ENCODE results near the gene MRPL53.
"Not testable (repeated sequence)": the region's sequence is repeated elsewhere in the genome, so short reads cannot be mapped to it uniquely, and the experiment has no call there.

Gene MRPL53

GRCh38 chr2:74481961-74482800 lies 9.7 kb upstream of the MRPL53 start:
- no peak for TF ChIP-seq CTCF (conservative IDR thresholded peaks at IDR 0.05; ENCODE audit: low read depth)
- POLR2A ChIA-PET (ENCODE audit: low non-redundant PET), result interaction anchor here (0.6 to 1.5 kb wide), 4 partner anchors 9 to 252 kb away, joined by 3 to 7 read pairs (median 4); partner anchors contain the start of gene MRPL53
- CTCF ChIA-PET, result interaction anchor here (1.0 to 3.6 kb wide), 7 partner anchors 9 to 106 kb away, joined by 4 to 41 read pairs (median 7); partner anchors contain the start of genes AUP1, HTRA2 and WBP1
- H3K27ac ChIP-seq, result peak overlapping the region; percentile 90
- peak; percentile 21 for DNase-seq (ENCODE audit: low spot score)

- TF ChIP-seq CTCF (conservative IDR thresholded peaks at IDR 0.05; ENCODE audit: low read depth), result no peak
- POLR2A ChIA-PET (ENCODE audit: low non-redundant PET), result interaction anchor here (0.9 to 1.0 kb wide), 2 partner anchors 9 to 25 kb away, joined by 4 to 7 read pairs; partner anchors contain the start of gene MRPL53
- peak overlapping the region; percentile 90 for H3K27ac ChIP-seq
- no peak for DNase-seq (ENCODE audit: low spot score)
- CTCF ChIA-PET, result interaction anchor here (1.7 to 3.6 kb wide), 3 partner anchors 8 to 49 kb away, joined by 6 to 41 read pairs (median 7); partner anchors contain the start of genes AUP1 and HTRA2
Observed at GRCh38 chr2:74481431-74481830, 9.0 kb upstream of the MRPL53 start.

- no peak for DNase-seq (ENCODE audit: low spot score)
- H3K27ac ChIP-seq, result peak overlapping the region; percentile 97
- CTCF ChIA-PET, result interaction anchor here (0.6 to 0.8 kb wide), 2 partner anchors 9 to 12 kb away, joined by 4 read pairs; no protein-coding TSS in a partner anchor
- 0 out of 2 replicates have a peak, but pooled peaks have one; percentile 17 for TF ChIP-seq CTCF (conservative IDR thresholded peaks at IDR 0.05; ENCODE audit: low read depth)
- POLR2A ChIA-PET (ENCODE audit: low non-redundant PET), result no interaction called here
Observed at GRCh38 chr2:74474899-74475298, 2.4 kb upstream of the MRPL53 start.

GRCh38 chr2:74474481-74474880 lies 2.0 kb upstream of the MRPL53 start:
- no peak for TF ChIP-seq CTCF (conservative IDR thresholded peaks at IDR 0.05; ENCODE audit: low read depth)
- POLR2A ChIA-PET (ENCODE audit: low non-redundant PET), result no interaction called here
- DNase-seq (ENCODE audit: low spot score), result no peak

GRCh38 chr2:74472945-74473258 lies 422 bp upstream of the MRPL53 start:
- ChIA-PET POLR2A (ENCODE audit: low non-redundant PET) (interaction anchor here (0.6 to 1.5 kb wide), 3 partner anchors 8 to 10 kb away, joined by 3 to 7 read pairs (median 3); partner anchors contain the start of genes CCDC142 and TTC31), CTCF (interaction anchor here (1.0 kb wide), 1 partner anchor 10 kb away, joined by 6 read pairs; the partner anchor contains the start of genes CCDC142 and TTC31)
- no peak for TF ChIP-seq CTCF (conservative IDR thresholded peaks at IDR 0.05; ENCODE audit: low read depth)
- peak overlapping the region; percentile 97 for H3K27ac ChIP-seq
- DNase-seq (ENCODE audit: low spot score), result no peak

More at GRCh38 chr2:74474481-74474880, 2.0 kb upstream of the MRPL53 start:
- CTCF ChIA-PET, result interaction anchor here (0.6 kb wide), 1 partner anchor 9 kb away, joined by 4 read pairs; no protein-coding TSS in a partner anchor
- peak overlapping the region; percentile 97 for H3K27ac ChIP-seq

- H3K27ac ChIP-seq, result peak overlapping the region; percentile 97
- TF ChIP-seq CTCF (conservative IDR thresholded peaks at IDR 0.05; ENCODE audit: low read depth), result no peak
- ChIA-PET POLR2A (ENCODE audit: low non-redundant PET) (interaction anchor here (0.5 to 0.9 kb wide), 3 partner anchors 13 to 33 kb away, joined by 3 to 6 read pairs (median 5); partner anchors contain the start of genes LBX2 and WBP1), CTCF (interaction anchor here (0.5 to 1.1 kb wide), 5 partner anchors 9 to 30 kb away, joined by 3 to 5 read pairs (median 3); partner anchors contain the start of gene TTC31)
- DNase-seq (ENCODE audit: low spot score), result no peak
Observed at GRCh38 chr2:74471332-74472065, 981 bp downstream of the MRPL53 start.

- H3K27ac ChIP-seq, result peak overlapping the region; percentile 97
- DNase-seq (ENCODE audit: low spot score), result not testable (repeated sequence)
- CTCF ChIA-PET, result interaction anchor here (0.5 to 0.7 kb wide), 3 partner anchors 8 to 29 kb away, joined by 3 to 5 read pairs (median 3); no protein-coding TSS in a partner anchor
- POLR2A ChIA-PET (ENCODE audit: low non-redundant PET), result interaction anchor here (0.9 kb wide), 1 partner anchor 12 kb away, joined by 3 read pairs; the partner anchor contains the start of gene WBP1
Observed at GRCh38 chr2:74470742-74471141, 1.7 kb downstream of the MRPL53 start.
